ENCODE results near the gene AICDA.

AICDA gene

DNA sequence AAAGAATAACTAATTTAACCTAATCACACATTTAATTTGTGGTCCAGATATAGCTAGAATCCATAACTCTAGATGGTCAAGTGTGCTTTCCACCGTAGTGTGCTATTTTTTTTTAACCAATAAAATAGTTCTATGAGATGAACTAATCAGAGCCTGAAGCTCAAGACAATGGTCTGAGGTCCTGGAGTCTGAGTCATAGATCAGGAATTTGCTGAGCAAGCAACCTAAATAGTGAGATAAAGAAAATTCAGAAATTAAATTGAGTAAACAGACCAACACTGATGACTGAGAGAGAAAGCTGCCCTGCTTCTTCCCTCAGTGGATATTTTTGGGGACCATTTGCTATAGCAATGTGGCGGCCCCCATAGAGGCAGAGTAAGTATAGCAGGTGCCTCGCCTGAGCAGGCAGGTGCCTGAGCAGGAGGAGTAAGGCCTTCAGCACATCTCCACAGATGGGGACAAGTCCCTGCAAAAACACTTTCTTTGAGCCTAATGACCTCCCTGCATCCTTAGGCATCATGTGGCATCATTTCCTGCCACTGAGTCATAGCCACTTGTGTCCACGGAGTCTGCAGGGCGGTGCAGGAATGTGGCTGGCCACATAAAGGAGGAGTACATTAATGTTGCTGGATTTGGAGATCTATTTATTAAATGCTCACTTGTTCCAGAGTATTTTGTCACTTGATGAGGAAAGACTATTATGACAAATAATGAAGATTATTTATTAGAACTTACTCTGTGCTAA, 58.0 kb downstream of the AICDA start:
- TF ChIP-seq, protein P1, sequence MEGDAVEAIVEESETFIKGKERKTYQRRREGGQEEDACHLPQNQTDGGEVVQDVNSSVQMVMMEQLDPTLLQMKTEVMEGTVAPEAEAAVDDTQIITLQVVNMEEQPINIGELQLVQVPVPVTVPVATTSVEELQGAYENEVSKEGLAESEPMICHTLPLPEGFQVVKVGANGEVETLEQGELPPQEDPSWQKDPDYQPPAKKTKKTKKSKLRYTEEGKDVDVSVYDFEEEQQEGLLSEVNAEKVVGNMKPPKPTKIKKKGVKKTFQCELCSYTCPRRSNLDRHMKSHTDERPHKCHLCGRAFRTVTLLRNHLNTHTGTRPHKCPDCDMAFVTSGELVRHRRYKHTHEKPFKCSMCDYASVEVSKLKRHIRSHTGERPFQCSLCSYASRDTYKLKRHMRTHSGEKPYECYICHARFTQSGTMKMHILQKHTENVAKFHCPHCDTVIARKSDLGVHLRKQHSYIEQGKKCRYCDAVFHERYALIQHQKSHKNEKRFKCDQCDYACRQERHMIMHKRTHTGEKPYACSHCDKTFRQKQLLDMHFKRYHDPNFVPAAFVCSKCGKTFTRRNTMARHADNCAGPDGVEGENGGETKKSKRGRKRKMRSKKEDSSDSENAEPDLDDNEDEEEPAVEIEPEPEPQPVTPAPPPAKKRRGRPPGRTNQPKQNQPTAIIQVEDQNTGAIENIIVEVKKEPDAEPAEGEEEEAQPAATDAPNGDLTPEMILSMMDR (IDR thresholded peaks at IDR 0.05), result no peak
- Histone ChIP-seq H3K27me3 (ENCODE audit: control insufficient read depth, insufficient read depth, low read length) (no peaks in the 10 kb centered on the region), H3K9ac (no peak overlapping the region), H3K4me2 (ENCODE audit: low read length) (no peak overlapping the region), H2AFZ (no peak overlapping the region), H3K79me2 (no peaks in the 10 kb centered on the region), H3K9me3 (ENCODE audit: control insufficient read depth, low read length) (no peaks in the 10 kb centered on the region), H3K36me3 (ENCODE audit: control insufficient read depth, insufficient read depth, low read length) (no peaks in the 10 kb centered on the region), H3K4me3 (ENCODE audit: low read depth, low read length) (no peak overlapping the region), H3K4me1 (no peaks in the 10 kb centered on the region), H3K27ac (no peak overlapping the region)

DNA sequence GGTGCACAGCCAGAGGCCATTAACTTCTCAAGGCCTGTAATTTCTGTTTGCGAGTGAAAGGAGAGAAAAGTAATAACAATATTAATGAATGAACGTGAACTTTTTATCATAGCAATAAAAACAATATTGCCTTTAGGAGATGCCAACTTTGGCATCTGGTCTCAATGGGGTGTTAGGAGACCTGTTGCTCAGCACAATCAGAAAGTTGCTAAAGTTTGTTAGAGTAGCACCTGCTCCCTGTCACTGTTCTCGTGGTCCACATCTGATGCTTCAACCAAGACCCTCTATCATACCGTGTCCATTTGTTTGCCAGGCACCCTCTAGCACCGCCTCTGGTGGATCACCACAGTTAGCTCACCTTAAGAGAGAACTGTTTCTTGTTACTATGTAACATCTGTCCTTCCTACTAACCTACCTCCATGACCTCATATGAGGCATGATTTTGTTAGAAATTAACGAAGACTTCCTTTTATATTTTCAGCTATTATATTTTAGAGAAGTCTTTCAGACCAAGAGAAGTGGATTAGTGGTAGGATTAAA, 59.5 kb downstream of the AICDA start:
- Histone ChIP-seq H3K79me2 (no peaks in the 10 kb centered on the region), H3K9ac (no peak overlapping the region), H3K27me3 (ENCODE audit: control insufficient read depth, insufficient read depth, low read length) (no peaks in the 10 kb centered on the region), H3K36me3 (ENCODE audit: control insufficient read depth, insufficient read depth, low read length) (no peaks in the 10 kb centered on the region), H3K4me2 (ENCODE audit: low read length) (no peak overlapping the region), H3K4me3 (ENCODE audit: low read depth, low read length) (no peak overlapping the region), H3K4me1 (no peaks in the 10 kb centered on the region), H3K9me3 (ENCODE audit: control insufficient read depth, low read length) (no peaks in the 10 kb centered on the region), H3K27ac (no peak overlapping the region), H2AFZ (no peak overlapping the region)
- TF ChIP-seq, protein P1 (IDR thresholded peaks at IDR 0.05), result no peak

Measured in parathyroid adenoma (tissue), 2 donors.